Activated CD8-positive, alpha-beta T cell treated with anti-CD3 and anti-CD28 coated beads, Interleukin-2, amount 10 ng/mL, durations not matched to agents 7 days and 5 days (primary cell): ENCODE results near the gene ACOXL. TPM values are rescaled to one million over a fixed set of nuclear protein-coding genes. Genes with fewer than 3 reads are reported as not detected.

Source experiments
- ATAC-seq: fragments of 150-1000 bp; cut with Tn5 transposase; one replicate; pipeline ENCODE4 v1.10.0; 2021; ENCODE audit warnings: moderate library complexity
- CTCF ChIA-PET: fragments of 350-600 bp; sonication (Branson Sonifier 250); formaldehyde crosslinking; loops from one replicate; lab custom pipeline; 2021; ENCODE audit warnings: antibody characterized with exemption; lab: Charles Lee
- POLR2A ChIA-PET: fragments of 350-600 bp; sonication (Branson Sonifier 250); formaldehyde crosslinking; loops from one replicate; lab custom pipeline; 2021; ENCODE audit warnings: antibody characterized with exemption; lab: Charles Lee
- DNase-seq: peaks from one replicate; pipeline ENCODE4 v3.0.0-alpha.2; 2020
- H3K27ac Mint-ChIP-seq: one replicate; pipeline ENCODE4 v1.8.0; 2021; ENCODE audit warnings: mild to moderate bottlenecking, mixed read lengths
- H3K27me3 Mint-ChIP-seq: one replicate; pipeline ENCODE4 v1.8.0; 2021; ENCODE audit warnings: low read depth, mixed read lengths
- H3K36me3 Mint-ChIP-seq: one replicate; pipeline ENCODE4 v1.8.0; 2021; ENCODE audit warnings: low read depth, mixed read lengths
- H3K4me1 Mint-ChIP-seq: one replicate; pipeline ENCODE4 v1.8.0; 2021; ENCODE audit warnings: low read depth, mixed read lengths
- H3K4me3 Mint-ChIP-seq: one replicate; pipeline ENCODE4 v1.8.0; 2021; ENCODE audit warnings: mild to moderate bottlenecking, mixed read lengths
- H3K9me3 Mint-ChIP-seq: one replicate; pipeline ENCODE4 v1.8.0; 2022; ENCODE audit warnings: mixed read lengths; ENCODE audit not compliant: insufficient read depth
- total RNA-seq, 2 experiments: library from RNA; stranded (reverse); gene quantifications; one replicate each; pipeline ENCODE4 v1.2.3, GENCODE V29; 2021

ACOXL gene
- total RNA-seq, 2 experiments from 2014 or later = not detected

DNA sequence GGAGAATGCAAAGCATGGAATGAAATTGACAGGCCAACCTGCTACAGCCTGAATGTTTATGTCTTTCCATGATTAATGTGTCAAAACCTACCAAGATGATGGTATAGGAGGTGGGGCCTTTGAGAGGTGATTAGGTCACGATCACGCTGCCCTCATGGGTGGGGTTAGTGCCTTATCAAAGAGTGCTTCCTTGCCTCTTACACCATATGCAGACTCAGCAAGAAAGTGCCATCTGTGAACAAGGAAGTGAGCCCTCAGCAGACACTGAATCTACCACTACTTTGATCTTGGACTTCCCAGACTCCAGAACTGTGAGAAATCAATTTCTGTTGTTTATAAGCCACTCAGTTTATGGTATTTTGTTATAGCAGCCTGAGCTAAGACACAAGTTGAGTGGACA is 240.9 kb downstream of the ACOXL start:
- ChIA-PET POLR2A (no interaction called here), CTCF (no interaction called here)
- H3K27ac Mint-ChIP-seq = no peak overlapping the region
- no peak for DNase-seq
- no peak overlapping the region for H3K4me3 Mint-ChIP-seq
- H3K36me3 Mint-ChIP-seq = no peaks in the 10 kb centered on the region
- ATAC-seq = no peak
- H3K27me3 Mint-ChIP-seq = peaks cover 12% of the 10 kb centered on the region
- H3K4me1 Mint-ChIP-seq = no peaks in the 10 kb centered on the region
- H3K9me3 Mint-ChIP-seq = peaks cover 6% of the 10 kb centered on the region

DNA sequence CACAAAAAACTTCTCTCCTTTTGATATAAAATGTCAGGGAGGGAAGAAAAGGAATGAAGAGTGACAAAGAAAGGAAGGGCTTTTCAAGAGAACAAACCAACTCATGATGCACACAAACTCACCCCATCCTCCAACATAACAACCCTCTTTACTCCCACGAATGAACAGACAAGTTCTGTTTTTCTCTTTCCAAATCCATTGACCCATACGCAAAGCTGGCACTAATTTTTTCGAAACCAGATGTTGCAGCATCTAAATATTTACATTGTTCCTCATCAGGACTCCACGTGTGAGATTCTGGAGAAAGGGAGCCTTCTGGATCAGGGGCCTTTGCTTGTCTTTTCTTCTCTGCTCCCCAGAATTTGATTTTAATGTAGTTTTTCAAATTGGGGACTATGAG is 245.0 kb downstream of the ACOXL start:
- DNase-seq = no peak
- Mint-ChIP-seq H3K9me3 (no peaks in the 10 kb centered on the region), H3K27ac (no peak overlapping the region), H3K4me1 (peaks cover 4% of the 10 kb centered on the region), H3K27me3 (peaks cover 3% of the 10 kb centered on the region), H3K4me3 (no peak overlapping the region), H3K36me3 (no peaks in the 10 kb centered on the region)
- ChIA-PET CTCF (no interaction called here), POLR2A (no interaction called here)
- ATAC-seq = no peak

DNA sequence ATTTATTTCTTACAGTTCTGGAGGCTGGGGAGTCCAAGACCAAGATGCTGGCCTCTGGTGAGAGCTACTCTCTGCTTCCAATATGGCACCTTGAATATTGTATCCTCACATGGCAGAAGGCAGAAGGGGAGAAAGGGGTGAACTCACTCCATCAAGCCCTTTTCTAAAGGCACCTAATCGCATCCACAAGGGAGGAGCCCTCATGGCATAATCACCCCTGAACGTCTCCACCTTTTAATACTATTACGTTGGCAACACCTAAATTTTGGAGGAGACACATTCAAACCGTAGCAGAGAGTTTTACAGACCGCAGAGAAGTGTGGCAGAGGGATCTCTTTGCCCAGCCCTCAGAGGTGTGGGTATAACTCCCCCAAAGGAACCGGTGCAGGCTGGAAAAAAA is 245.8 kb downstream of the ACOXL start:
- DNase-seq (no peak), ATAC-seq (no peak)
- POLR2A ChIA-PET = no interaction called here
- H3K36me3 Mint-ChIP-seq = no peaks in the 10 kb centered on the region
- CTCF ChIA-PET = no interaction called here
- no peak overlapping the region for H3K4me3 Mint-ChIP-seq
- peaks cover 4% of the 10 kb centered on the region for H3K4me1 Mint-ChIP-seq
- peaks cover 3% of the 10 kb centered on the region for H3K27me3 Mint-ChIP-seq
- no peak overlapping the region for H3K27ac Mint-ChIP-seq
- no peaks in the 10 kb centered on the region for H3K9me3 Mint-ChIP-seq

DNA sequence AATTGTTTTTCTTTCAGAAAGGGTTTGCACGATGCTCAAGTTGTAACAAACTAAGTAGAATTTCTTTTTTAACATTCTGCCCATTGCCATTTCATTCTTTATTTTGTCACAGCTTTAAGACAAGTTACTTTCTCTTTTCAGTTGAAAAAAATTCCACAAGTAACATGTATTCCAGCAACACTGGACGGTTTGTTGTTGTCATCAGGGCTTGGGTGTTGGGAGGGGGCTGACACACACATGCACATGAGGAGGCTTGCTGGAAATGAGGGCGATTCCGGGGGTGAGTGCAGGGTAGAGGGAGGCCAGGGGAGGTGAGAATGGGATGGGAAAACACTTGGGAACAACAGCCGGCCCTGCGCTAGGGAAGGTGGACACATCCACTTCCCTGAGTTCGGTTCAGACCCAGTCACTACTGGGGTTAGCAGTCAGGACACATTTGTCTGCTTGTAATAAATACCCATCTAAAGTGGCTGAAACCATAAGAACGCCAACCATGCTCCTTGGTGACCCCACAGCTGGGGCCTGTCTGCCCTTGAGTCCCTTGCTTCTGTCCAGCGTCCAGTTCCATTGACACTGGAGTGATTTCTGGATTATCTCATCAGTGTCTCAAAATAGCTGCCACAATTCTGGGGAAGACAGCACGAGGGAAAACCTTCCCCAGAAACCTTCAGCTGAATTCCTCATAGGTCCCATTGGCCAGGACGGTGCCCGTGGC is 246.5 kb downstream of the ACOXL start:
- no peak for ATAC-seq
- Mint-ChIP-seq H3K27me3 (peaks cover 3% of the 10 kb centered on the region), H3K4me3 (no peak overlapping the region), H3K27ac (no peak overlapping the region), H3K4me1 (peaks cover 4% of the 10 kb centered on the region), H3K9me3 (no peaks in the 10 kb centered on the region), H3K36me3 (no peaks in the 10 kb centered on the region)
- ChIA-PET CTCF (no interaction called here), POLR2A (no interaction called here)
- DNase-seq = no peak

DNA sequence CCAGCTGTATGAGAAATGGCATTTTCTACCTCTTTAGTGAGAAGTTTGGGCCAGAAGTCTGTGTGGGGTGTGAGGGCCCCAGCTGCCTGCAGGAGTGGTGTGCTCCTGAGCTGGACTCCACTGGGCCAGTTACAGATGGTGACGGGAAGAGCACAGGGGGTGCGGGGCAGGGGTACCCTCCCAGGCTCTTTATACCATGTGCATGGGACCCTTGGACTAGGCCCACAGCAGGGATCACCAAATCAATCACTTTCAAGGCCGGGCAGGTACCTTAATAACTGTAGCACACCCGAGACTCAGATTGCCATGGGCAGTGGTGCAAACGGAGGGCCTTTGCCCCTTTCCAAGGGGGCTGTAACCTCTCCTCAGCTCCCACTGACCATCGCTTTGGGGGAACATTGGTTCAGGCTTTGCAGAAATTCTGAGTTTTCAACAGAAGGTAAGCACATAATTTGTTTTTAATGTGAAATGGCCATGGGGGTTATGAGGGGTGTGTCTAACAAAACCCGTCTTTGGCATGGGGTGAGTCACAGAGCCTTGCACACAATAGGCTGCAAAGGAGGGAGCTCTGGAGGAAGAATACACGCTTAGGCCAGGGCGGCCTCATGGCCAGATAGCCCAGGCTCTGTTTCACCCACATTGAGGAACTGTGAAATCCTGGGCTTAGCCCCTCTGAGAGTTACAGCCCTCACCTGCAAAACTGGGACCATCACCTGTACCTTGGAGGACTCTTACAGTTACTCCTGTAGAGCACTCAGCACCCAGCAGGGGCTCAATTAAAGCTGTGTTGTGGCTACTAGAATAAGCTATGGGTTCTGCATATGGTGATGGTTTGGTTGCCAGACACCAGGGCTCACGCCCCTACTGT is 247.3 kb downstream of the ACOXL start:
- H3K27ac Mint-ChIP-seq = no peak overlapping the region
- CTCF ChIA-PET = no interaction called here

DNA sequence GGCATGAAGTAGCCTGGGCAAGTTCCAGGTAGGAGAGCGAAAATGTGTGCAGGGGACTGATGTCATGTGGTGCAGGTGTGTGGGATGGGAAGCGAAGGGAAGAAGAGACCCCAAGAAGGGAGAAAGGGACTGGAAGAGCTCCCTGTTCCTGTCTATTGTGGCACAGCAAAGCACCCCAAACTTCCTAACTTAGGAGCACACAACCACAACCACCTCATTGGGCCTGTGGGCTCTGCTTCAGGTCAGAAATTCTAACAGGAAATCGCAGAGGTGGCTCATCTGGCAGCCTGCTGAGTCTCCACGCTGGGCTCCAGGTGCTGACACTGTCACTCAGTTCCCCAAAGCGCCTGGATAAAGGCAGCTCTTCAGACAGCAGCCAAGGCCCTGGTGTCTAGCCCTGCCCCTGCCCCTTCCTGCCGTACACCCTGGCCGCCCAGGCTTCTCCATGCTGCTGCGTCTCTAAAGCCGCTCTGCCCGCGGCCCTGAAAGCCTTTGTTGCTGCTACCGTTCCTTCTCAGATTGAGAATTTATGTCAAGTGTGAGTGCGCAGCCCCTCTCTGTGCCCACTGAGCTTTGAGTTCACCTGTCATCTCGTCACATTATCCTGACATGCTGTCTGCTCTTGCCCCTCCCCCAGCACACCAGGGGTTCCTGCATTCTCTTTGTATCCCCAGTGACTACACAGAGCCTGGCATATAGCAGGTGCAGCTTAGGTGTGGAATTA is 248.1 kb downstream of the ACOXL start:
- DNase-seq = no peak
- peaks cover 4% of the 10 kb centered on the region for H3K4me1 Mint-ChIP-seq
- ChIA-PET POLR2A (no interaction called here), CTCF (interaction anchor here (1.1 kb wide), 1 partner anchor 69 kb away, joined by 3 read pairs; no protein-coding TSS in a partner anchor)
- H3K36me3 Mint-ChIP-seq = no peaks in the 10 kb centered on the region
- ATAC-seq = no peak
- no peak overlapping the region for H3K4me3 Mint-ChIP-seq
- H3K9me3 Mint-ChIP-seq = no peaks in the 10 kb centered on the region
- H3K27ac Mint-ChIP-seq = no peak overlapping the region
- peaks cover 3% of the 10 kb centered on the region for H3K27me3 Mint-ChIP-seq

More for the DNA sequence above, 247.3 kb downstream of the ACOXL start:
- H3K9me3 Mint-ChIP-seq = no peaks in the 10 kb centered on the region
- H3K27me3 Mint-ChIP-seq = peaks cover 3% of the 10 kb centered on the region
- ATAC-seq (no peak), DNase-seq (no peak)
- H3K4me1 Mint-ChIP-seq = peaks cover 4% of the 10 kb centered on the region
- H3K36me3 Mint-ChIP-seq = no peaks in the 10 kb centered on the region
- POLR2A ChIA-PET = no interaction called here
- H3K4me3 Mint-ChIP-seq = no peak overlapping the region

DNA sequence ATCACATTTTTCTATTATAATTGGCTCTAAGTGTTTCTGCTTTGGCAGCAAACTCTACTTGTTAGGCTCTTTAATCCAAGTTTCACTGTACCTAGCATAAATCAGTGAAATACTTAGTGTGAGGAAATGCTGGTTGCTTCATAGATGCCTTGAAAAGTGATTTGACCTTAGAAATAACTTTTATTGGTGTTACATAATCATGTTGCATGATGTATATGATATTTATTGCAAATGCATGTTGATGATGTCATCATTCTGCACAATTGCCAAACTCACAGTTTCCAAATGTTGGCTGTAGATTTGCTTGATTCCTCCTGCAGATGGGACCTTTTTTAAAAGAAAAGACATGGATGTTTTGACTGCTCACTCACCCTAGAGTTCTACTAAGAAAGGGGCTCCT is 250.8 kb downstream of the ACOXL start:
- CTCF ChIA-PET = no interaction called here

DNA sequence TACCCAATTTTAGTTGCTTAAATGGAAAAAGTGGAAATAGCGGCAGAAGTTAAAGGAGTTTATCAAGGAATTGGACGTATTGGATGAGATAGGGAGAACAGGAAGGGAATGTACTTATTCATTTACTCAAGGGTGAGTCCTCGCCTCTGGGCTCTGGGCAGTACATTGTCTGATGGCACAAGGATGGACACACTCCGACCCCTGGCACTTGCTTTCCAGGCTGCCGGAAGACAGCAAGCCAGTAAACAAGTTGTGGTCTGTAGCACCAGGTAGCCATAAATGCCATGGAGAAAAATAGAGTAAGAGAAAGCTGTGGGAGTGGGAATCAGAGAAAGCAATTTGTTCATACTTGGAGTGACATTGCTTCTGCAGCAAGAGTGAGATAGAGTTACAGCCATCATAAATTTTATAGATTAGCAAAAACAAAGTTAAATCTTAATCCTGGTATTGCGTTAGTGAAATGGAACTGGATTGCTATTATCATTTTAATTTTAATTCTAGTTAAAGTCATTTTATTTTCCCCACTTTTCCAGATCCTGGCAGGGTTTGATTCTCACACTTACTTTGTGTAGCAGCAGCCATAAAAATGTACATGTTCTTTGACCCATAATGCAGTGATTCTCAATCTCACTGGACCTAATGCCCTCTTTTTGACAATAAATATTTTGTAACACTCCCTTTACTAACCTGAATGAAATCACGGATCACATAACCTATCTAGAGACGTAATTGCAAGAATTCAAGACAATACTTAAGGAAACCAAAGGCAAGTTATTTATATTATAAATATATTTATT is 252.5 kb downstream of the ACOXL start:
- ATAC-seq (no peak), DNase-seq (no peak)
- peaks cover 4% of the 10 kb centered on the region for H3K4me1 Mint-ChIP-seq
- H3K4me3 Mint-ChIP-seq = no peak overlapping the region
- ChIA-PET POLR2A (no interaction called here), CTCF (no interaction called here)
- no peaks in the 10 kb centered on the region for H3K9me3 Mint-ChIP-seq
- H3K36me3 Mint-ChIP-seq = no peaks in the 10 kb centered on the region
- H3K27me3 Mint-ChIP-seq = no peaks in the 10 kb centered on the region
- H3K27ac Mint-ChIP-seq = no peak overlapping the region

More for the DNA sequence above, 250.8 kb downstream of the ACOXL start:
- Mint-ChIP-seq H3K4me3 (no peak overlapping the region), H3K4me1 (peaks cover 4% of the 10 kb centered on the region), H3K9me3 (no peaks in the 10 kb centered on the region), H3K36me3 (no peaks in the 10 kb centered on the region), H3K27ac (no peak overlapping the region), H3K27me3 (no peaks in the 10 kb centered on the region)
- POLR2A ChIA-PET = no interaction called here
- ATAC-seq (no peak), DNase-seq (no peak)

DNA sequence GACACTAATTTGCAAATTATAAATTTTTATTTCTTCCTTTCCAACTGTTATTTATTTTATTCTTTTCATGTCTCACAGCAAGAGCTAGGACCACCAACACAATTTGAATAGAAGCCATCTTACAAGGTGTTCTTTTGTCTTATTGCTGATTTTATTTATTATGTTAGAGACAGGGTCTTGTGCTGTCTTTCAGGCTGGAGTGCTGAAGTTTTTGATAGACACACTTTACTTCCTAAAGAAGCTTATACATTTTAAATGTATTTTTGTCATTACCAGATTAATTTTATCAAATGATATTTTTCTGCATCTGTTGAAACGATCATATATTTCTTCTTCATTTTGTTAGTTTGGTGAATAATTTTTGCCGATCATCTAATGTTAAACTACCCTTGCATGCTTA is 258.1 kb downstream of the ACOXL start:
- Mint-ChIP-seq H3K27ac (no peak overlapping the region), H3K36me3 (no peaks in the 10 kb centered on the region), H3K27me3 (no peaks in the 10 kb centered on the region), H3K9me3 (peaks cover 7% of the 10 kb centered on the region), H3K4me3 (no peak overlapping the region), H3K4me1 (peaks cover 26% of the 10 kb centered on the region)
- ChIA-PET POLR2A (no interaction called here), CTCF (no interaction called here)
- DNase-seq = no peak
- no peak for ATAC-seq

DNA sequence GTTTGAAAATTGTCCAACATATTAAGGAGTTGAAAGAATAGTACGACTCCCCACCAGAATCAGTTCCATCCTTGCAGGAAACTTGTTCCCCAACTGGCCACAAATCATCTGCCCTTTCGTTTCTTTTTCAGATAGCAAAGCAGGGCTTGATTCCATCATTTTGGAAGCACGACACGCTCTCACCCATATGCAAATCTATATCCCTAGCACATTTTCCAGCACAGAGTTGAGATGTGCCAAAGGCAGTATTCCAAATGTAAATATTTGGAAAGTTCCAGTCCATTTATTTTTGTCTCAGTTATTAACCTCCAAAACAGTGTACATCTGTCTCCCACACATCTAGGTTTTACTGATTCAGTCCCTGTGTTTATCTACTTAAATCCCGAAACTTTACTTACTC is 259.5 kb downstream of the ACOXL start:
- ATAC-seq (no peak), DNase-seq (no peak)
- H3K27ac Mint-ChIP-seq = no peak overlapping the region
- peaks cover 26% of the 10 kb centered on the region for H3K4me1 Mint-ChIP-seq
- H3K4me3 Mint-ChIP-seq = no peak overlapping the region
- no peaks in the 10 kb centered on the region for H3K36me3 Mint-ChIP-seq
- ChIA-PET CTCF (no interaction called here), POLR2A (no interaction called here)
- H3K27me3 Mint-ChIP-seq = peaks cover 9% of the 10 kb centered on the region
- peaks cover 7% of the 10 kb centered on the region for H3K9me3 Mint-ChIP-seq

DNA sequence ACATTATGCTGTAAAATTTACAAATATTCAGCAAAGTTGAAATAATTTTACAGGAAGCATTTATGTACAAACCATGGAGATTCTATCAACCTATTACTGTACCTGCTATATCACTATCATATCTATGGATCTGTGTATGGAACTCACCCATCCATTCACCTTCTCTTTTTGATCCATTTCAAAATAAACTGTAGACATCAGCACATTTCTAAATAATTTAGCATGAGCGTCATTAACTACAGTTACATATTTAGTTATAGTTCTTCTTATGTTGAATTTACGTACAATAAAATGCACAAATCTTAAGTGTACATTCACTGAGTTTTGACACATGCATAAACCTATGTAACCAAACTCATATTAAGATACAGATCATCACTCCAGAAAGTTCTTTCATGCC is 260.5 kb downstream of the ACOXL start:
- H3K27me3 Mint-ChIP-seq = peaks cover 13% of the 10 kb centered on the region
- ATAC-seq (no peak), DNase-seq (no peak)
- CTCF ChIA-PET = no interaction called here
- POLR2A ChIA-PET = no interaction called here
- H3K4me1 Mint-ChIP-seq = peaks cover 26% of the 10 kb centered on the region
- no peak overlapping the region for H3K27ac Mint-ChIP-seq
- H3K4me3 Mint-ChIP-seq = no peak overlapping the region
- peaks cover 7% of the 10 kb centered on the region for H3K9me3 Mint-ChIP-seq
- H3K36me3 Mint-ChIP-seq = no peaks in the 10 kb centered on the region
